H1 (cell line): ENCODE results near the gene VIPR2. TPM values are rescaled to one million over a fixed set of nuclear protein-coding genes. Genes with fewer than 3 reads are reported as not detected.

Experiments used
- RNF2 ChIP-seq: fragments of 200-900, 300-1000 bp; sonication (generic); IDR thresholded peaks from 2 replicates; pipeline ENCODE4 v1.7.1; 2016; ENCODE audit warnings: borderline replicate concordance, low read depth, mild to moderate bottlenecking, antibody characterized with exemption, low read length; ENCODE audit not compliant: poor library complexity, severe bottlenecking; ENCODE audit errors: missing control alignments
- ZNF274 ChIP-seq: IDR thresholded peaks from 2 replicates; pipeline ENCODE4 v1.7.0; 2012; ENCODE audit warnings: low read length, borderline replicate concordance; ENCODE audit errors: extremely low read depth
- polyA plus RNA-seq, 7 experiments: library from polyadenylated mRNA; depleted of rRNA in 3 of 7; stranded (reverse) in 5 of 7; unstranded in 2 of 7; fragments of >200 nt in 5 of 7; fragments of 200-250 nt in 2 of 7; gene quantifications; 1 replicate in 5 of 7; 2 replicates in 1 of 7; 4 replicates in 1 of 7; pipeline versions ENCODE4 v1.2.1 to v1.2.3, GENCODE V29; 2011 to 2013; ENCODE audit warnings: missing spikeins in 2 of 7, mixed read lengths in 2 of 7
- total RNA-seq: library from RNA; stranded (reverse); fragmentation: NEBNext Ultra II Directional; extraction: Animal tissue kit (Norgen Biotek cat#: 25700); gene quantifications from 2 replicates; pipeline ENCODE4 v1.2.1, GENCODE V29; 2021
- TF ChIP-seq, protein P1 (sequence below), 3 experiments: IDR thresholded peaks; 1 replicate in 2 of 3; 2 replicates in 1 of 3; pipeline versions ENCODE4 v1.5.1 to v1.6.1; 2011; ENCODE audit warnings: low read length in 3 of 3, mild to moderate bottlenecking in 3 of 3, inconsistent platforms in 2 of 3, low read depth in 1 of 3, moderate library complexity in 1 of 3; ENCODE audit not compliant: insufficient read depth in 1 of 3; ENCODE audit errors: control extremely low read depth in 1 of 3
- TF ChIP-seq, protein P2 (sequence below): IDR thresholded peaks from 2 replicates; pipeline ENCODE4 v1.6.1; 2012; ENCODE audit warnings: inconsistent platforms

The VIPR2 gene
- total and polyA plus RNA-seq, 2 of the 8 experiments (the other 6 are each of a cell fraction or from before 2014, with no cell fraction given) = 2.4 to 6.3 TPM

DNA sequence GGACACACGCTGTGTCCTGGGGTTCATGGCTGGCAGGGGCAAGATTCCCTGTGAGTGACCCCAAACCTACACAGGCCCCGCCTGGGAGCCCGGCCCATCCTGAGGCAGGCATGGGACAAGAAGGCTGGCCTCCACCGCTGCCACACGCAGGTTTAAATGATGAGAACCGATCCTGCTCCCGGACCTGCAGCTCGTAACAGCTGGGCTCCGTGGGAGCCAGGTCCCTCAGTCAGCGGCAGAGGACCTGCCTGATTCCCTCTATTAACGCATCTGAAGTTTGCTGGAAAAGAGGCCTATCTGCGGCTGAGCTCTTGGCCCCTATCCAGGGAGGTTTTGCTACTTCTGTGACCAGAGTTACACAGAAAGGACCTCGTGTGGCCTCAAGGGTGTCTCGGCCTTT lies 112.3 kb downstream of the VIPR2 start (continued):
- TF ChIP-seq, protein P1, sequence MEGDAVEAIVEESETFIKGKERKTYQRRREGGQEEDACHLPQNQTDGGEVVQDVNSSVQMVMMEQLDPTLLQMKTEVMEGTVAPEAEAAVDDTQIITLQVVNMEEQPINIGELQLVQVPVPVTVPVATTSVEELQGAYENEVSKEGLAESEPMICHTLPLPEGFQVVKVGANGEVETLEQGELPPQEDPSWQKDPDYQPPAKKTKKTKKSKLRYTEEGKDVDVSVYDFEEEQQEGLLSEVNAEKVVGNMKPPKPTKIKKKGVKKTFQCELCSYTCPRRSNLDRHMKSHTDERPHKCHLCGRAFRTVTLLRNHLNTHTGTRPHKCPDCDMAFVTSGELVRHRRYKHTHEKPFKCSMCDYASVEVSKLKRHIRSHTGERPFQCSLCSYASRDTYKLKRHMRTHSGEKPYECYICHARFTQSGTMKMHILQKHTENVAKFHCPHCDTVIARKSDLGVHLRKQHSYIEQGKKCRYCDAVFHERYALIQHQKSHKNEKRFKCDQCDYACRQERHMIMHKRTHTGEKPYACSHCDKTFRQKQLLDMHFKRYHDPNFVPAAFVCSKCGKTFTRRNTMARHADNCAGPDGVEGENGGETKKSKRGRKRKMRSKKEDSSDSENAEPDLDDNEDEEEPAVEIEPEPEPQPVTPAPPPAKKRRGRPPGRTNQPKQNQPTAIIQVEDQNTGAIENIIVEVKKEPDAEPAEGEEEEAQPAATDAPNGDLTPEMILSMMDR (IDR thresholded peaks at IDR 0.05; ENCODE audit: control extremely low read depth in 1 of 3, insufficient read depth in 1 of 3, low read depth in 1 of 3, low read length in 3 of 3) = no peak
- TF ChIP-seq ZNF274 (no peak), RNF2 (no peak)
- TF ChIP-seq, protein P2, sequence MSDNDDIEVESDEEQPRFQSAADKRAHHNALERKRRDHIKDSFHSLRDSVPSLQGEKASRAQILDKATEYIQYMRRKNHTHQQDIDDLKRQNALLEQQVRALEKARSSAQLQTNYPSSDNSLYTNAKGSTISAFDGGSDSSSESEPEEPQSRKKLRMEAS = no peak
